ENCODE data around the gene TENM3.

The TENM3 gene

DNA sequence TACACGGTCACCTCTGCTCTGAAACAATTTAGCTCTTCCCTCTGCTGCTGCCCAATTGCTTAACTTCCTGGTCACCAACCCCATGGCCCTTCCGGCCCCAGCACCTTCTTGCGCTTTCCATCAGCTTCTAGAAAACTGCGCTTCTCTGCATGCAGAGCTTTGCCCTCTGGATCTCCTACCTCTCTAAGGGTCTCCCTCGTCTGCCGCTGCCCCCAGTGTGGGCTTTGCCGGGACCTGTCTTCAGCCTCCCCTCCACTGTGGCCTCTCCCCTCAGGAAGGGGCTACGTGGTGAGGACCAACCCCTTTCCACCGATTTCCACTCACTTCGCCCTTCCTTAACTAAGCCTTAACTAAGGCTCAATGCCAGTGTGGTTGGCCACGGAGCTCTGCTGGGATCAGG, 579.4 kb downstream of the TENM3 start:
- TF ChIP-seq, protein P1, sequence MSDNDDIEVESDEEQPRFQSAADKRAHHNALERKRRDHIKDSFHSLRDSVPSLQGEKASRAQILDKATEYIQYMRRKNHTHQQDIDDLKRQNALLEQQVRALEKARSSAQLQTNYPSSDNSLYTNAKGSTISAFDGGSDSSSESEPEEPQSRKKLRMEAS (IDR thresholded peaks at IDR 0.05; ENCODE audit: low read depth, low read length), result no peak
- TF ChIP-seq, protein P2, sequence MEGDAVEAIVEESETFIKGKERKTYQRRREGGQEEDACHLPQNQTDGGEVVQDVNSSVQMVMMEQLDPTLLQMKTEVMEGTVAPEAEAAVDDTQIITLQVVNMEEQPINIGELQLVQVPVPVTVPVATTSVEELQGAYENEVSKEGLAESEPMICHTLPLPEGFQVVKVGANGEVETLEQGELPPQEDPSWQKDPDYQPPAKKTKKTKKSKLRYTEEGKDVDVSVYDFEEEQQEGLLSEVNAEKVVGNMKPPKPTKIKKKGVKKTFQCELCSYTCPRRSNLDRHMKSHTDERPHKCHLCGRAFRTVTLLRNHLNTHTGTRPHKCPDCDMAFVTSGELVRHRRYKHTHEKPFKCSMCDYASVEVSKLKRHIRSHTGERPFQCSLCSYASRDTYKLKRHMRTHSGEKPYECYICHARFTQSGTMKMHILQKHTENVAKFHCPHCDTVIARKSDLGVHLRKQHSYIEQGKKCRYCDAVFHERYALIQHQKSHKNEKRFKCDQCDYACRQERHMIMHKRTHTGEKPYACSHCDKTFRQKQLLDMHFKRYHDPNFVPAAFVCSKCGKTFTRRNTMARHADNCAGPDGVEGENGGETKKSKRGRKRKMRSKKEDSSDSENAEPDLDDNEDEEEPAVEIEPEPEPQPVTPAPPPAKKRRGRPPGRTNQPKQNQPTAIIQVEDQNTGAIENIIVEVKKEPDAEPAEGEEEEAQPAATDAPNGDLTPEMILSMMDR (IDR thresholded peaks at IDR 0.05; ENCODE audit: low read depth, low read length), result no peak
- no peak for TF ChIP-seq MYC (IDR thresholded peaks at IDR 0.05; ENCODE audit: low read depth, low read length)
- TF ChIP-seq POLR2A (IDR thresholded peaks at IDR 0.05; ENCODE audit: extremely low read depth, insufficient read length), result no peak
- DNase-seq (ENCODE audit: low read depth), result no peak
- H3K4me3 ChIP-seq (ENCODE audit: low read depth, low read length), result no peak overlapping the region

DNA sequence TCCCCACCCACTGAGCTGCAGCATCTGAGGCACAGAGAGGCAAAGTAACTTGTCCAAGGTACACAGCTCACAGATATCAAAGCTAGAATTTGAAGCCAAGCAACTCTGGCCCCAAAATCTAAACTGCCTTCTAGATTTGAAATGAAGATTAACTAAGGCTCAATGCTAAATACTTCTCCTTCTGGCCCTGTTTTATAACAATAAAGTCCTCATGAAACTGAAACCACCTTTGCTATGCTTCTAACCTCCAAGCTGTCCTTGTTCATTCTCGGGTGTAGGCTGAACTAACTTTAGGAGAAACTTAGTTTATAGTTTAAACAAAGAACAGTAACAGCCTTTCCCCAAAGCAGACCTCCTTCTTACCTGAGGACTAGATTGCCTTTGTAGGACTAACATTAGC, 580.4 kb downstream of the TENM3 start:
- H3K4me3 ChIP-seq (ENCODE audit: low read depth, low read length), result no peak overlapping the region
- TF ChIP-seq, protein P2 (IDR thresholded peaks at IDR 0.05; ENCODE audit: low read depth, low read length), result no peak
- no peak for TF ChIP-seq POLR2A (IDR thresholded peaks at IDR 0.05; ENCODE audit: extremely low read depth, insufficient read length)
- no peak for TF ChIP-seq MYC (IDR thresholded peaks at IDR 0.05; ENCODE audit: low read depth, low read length)
- TF ChIP-seq, protein P1 (IDR thresholded peaks at IDR 0.05; ENCODE audit: low read depth, low read length), result no peak
- DNase-seq (ENCODE audit: low read depth), result no peak

DNA sequence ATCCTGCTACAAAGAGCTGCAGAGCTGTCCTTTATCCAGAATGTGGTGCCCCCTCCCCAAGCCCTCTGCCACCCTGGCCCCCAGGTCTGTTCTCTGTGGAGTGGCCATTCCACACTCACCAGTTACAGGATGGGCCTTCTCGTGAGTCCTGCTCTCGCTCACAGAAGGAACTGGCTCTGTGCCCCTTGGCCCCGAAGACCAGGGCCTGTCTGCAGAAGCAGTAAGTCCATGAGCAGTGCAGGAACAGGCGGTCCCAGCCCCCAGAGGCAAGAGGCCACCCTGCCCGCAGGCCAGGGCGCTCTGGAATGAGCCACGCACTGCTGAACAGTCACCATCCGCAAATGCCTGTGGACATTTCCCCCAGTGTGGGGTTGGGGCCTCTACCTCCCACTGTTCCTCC, 581.8 kb downstream of the TENM3 start:
- H3K4me3 ChIP-seq (ENCODE audit: low read depth, low read length), result no peak overlapping the region
- TF ChIP-seq, protein P2 (IDR thresholded peaks at IDR 0.05; ENCODE audit: low read depth, low read length), result no peak
- no peak for TF ChIP-seq MYC (IDR thresholded peaks at IDR 0.05; ENCODE audit: low read depth, low read length)
- TF ChIP-seq POLR2A (IDR thresholded peaks at IDR 0.05; ENCODE audit: extremely low read depth, insufficient read length), result no peak
- TF ChIP-seq, protein P1 (IDR thresholded peaks at IDR 0.05; ENCODE audit: low read depth, low read length), result no peak
- DNase-seq (ENCODE audit: low read depth), result no peak

DNA sequence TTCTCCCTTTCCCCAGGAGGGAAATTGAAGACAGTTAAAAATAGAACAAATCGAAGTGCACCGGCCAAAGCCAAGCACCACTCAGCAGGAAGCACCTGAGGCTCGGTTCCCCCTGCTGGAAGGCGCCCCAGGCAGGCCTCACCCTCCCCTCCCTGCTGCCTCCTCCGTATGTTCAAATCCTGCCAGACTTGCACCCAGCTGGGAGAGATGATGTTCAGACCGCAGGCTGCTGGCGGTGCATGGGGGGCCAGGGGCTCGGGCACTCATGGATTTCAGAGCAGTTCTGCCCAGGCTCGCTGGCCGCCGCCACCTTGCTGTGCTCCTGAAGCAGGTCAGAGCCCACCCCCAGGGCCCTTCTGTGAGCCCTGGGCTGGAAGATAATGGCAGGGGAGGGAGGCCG, 582.6 kb downstream of the TENM3 start:
- TF ChIP-seq, protein P1 (IDR thresholded peaks at IDR 0.05; ENCODE audit: low read depth, low read length), result no peak
- TF ChIP-seq POLR2A (IDR thresholded peaks at IDR 0.05; ENCODE audit: extremely low read depth, insufficient read length), result no peak
- TF ChIP-seq MYC (IDR thresholded peaks at IDR 0.05; ENCODE audit: low read depth, low read length), result no peak
- TF ChIP-seq, protein P2 (IDR thresholded peaks at IDR 0.05; ENCODE audit: low read depth, low read length), result no peak
- H3K4me3 ChIP-seq (ENCODE audit: low read depth, low read length), result no peak overlapping the region
- DNase-seq (ENCODE audit: low read depth), result no peak

DNA sequence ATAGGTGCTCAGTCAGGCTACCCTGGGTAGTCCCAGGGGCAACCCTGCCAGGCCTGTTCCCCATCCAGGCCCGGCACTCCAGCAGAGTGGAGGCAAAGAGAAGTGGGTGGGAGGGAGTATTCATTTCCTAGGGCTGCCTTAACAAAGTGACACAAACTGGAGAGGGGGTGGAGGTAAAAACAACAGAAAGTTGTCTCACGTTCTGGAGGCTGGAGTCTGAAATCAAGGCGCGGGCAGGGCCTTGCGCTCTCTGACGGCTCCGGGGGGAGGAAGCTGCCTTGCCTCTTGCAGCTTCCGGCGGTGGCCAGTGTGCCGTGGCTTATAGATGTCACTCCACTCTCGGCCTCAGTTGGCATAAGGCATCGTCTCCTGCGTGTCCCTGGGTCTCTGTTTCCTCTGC, 583.2 kb downstream of the TENM3 start:
- no peak for TF ChIP-seq MYC (IDR thresholded peaks at IDR 0.05; ENCODE audit: low read depth, low read length)
- TF ChIP-seq, protein P2 (IDR thresholded peaks at IDR 0.05; ENCODE audit: low read depth, low read length), result no peak
- TF ChIP-seq, protein P1 (IDR thresholded peaks at IDR 0.05; ENCODE audit: low read depth, low read length), result no peak
- TF ChIP-seq POLR2A (IDR thresholded peaks at IDR 0.05; ENCODE audit: extremely low read depth, insufficient read length), result no peak

DNA sequence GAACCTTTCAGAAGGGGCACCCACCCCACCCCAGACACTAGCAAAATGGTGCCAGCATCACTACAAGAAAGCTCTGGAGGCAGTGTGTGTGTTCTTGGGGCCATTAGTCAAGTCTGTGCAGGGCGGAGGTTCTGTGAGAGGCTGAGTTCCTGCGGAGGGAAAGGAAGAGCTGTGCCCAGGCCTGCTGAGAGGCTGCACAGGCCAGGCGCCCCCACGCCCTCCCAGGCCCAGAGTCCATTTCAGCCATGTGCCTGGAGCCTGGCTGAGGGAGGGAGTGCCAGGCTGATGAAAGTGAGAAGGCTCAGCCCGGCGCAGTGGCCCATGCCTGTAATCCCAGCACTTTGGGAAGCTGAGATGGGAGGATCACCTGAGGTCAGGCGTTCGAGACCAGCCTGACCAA, 584.0 kb downstream of the TENM3 start:
- TF ChIP-seq MYC (IDR thresholded peaks at IDR 0.05; ENCODE audit: low read depth, low read length) (no peak), POLR2A (IDR thresholded peaks at IDR 0.05; ENCODE audit: extremely low read depth, insufficient read length) (no peak)
- TF ChIP-seq, protein P1 (IDR thresholded peaks at IDR 0.05; ENCODE audit: low read depth, low read length), result no peak
- TF ChIP-seq, protein P2 (IDR thresholded peaks at IDR 0.05; ENCODE audit: low read depth, low read length), result no peak
- no peak for DNase-seq (ENCODE audit: low read depth)
- no peak overlapping the region for H3K4me3 ChIP-seq (ENCODE audit: low read depth, low read length)

More for the DNA sequence above, 583.2 kb downstream of the TENM3 start:
- no peak overlapping the region for H3K4me3 ChIP-seq (ENCODE audit: low read depth, low read length)
- DNase-seq (ENCODE audit: low read depth), result no peak
